ENCODE measurements around the gene STYXL1.

Gene STYXL1

DNA sequence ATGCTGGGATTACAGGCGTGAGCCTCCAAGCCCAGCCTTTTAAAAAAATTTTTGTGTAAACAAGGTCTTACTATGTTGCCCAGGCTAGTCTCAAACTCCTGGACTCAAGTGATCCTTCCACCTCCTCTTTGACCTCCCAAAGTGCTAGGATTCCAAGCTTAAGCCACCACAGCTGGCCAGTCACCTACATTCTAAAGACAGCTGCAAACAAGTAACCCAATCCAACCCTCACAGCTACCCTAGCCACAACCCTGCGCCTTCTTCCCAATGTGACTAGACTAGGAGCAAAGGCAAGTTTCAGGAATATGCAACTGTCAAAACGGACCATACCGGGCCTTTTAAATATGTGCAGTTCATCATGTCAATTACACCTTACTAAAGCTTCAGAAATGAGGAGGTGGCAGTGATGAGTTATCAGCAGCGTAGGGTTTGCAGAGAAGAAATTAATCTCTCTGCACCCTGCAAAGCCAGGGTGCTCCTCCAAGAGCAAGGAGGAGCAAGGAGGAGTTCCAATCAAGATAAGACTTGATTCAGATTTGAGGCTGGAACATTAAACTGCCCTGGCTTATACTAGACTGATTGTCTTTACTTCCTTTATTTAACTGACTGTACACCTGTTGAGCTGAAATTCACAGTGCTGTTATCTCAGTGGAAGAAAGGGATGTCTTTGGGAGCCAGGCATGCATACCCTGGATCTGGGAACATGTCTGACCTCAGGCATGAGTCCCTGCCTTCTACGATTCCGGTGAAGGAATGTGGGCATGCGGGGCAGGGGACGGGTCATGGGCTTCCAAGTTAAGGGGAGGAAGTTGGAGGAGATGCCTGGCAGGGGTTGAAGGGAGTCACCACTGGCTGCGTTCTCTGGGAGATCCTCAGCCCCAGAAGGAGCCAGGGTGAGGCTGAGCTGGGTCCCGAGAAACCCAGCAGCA is 37.9 kb downstream of the STYXL1 start:
- TF ChIP-seq CEBPB (IDR thresholded peaks at IDR 0.05) (no peak), EGR1 (IDR thresholded peaks at IDR 0.05) (no peak), EP300 (IDR thresholded peaks at IDR 0.05; ENCODE audit: borderline replicate concordance) (no peak), CREB1 (IDR thresholded peaks at IDR 0.05; ENCODE audit: low read depth) (no peak), FOXM1 (IDR thresholded peaks at IDR 0.05; ENCODE audit: borderline replicate concordance, low read depth) (no peak), RAD21 (IDR thresholded peaks at IDR 0.05; ENCODE audit: low read depth) (no peak), ZBTB7A (IDR thresholded peaks at IDR 0.05; ENCODE audit: low read depth) (no peak), NFIC (IDR thresholded peaks at IDR 0.05) (no peak), TEAD4 (IDR thresholded peaks at IDR 0.05) (no peak), YY1 (IDR thresholded peaks at IDR 0.05; ENCODE audit: low read depth) (no peak)
- TF ChIP-seq, protein P1, sequence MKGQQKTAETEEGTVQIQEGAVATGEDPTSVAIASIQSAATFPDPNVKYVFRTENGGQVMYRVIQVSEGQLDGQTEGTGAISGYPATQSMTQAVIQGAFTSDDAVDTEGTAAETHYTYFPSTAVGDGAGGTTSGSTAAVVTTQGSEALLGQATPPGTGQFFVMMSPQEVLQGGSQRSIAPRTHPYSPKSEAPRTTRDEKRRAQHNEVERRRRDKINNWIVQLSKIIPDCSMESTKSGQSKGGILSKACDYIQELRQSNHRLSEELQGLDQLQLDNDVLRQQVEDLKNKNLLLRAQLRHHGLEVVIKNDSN (IDR thresholded peaks at IDR 0.05), result no peak
- TF ChIP-seq, protein P2, sequence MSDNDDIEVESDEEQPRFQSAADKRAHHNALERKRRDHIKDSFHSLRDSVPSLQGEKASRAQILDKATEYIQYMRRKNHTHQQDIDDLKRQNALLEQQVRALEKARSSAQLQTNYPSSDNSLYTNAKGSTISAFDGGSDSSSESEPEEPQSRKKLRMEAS (IDR thresholded peaks at IDR 0.05), result no peak
- TF ChIP-seq, protein P3, sequence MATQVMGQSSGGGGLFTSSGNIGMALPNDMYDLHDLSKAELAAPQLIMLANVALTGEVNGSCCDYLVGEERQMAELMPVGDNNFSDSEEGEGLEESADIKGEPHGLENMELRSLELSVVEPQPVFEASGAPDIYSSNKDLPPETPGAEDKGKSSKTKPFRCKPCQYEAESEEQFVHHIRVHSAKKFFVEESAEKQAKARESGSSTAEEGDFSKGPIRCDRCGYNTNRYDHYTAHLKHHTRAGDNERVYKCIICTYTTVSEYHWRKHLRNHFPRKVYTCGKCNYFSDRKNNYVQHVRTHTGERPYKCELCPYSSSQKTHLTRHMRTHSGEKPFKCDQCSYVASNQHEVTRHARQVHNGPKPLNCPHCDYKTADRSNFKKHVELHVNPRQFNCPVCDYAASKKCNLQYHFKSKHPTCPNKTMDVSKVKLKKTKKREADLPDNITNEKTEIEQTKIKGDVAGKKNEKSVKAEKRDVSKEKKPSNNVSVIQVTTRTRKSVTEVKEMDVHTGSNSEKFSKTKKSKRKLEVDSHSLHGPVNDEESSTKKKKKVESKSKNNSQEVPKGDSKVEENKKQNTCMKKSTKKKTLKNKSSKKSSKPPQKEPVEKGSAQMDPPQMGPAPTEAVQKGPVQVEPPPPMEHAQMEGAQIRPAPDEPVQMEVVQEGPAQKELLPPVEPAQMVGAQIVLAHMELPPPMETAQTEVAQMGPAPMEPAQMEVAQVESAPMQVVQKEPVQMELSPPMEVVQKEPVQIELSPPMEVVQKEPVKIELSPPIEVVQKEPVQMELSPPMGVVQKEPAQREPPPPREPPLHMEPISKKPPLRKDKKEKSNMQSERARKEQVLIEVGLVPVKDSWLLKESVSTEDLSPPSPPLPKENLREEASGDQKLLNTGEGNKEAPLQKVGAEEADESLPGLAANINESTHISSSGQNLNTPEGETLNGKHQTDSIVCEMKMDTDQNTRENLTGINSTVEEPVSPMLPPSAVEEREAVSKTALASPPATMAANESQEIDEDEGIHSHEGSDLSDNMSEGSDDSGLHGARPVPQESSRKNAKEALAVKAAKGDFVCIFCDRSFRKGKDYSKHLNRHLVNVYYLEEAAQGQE (IDR thresholded peaks at IDR 0.05; ENCODE audit: low read depth), result no peak

DNA sequence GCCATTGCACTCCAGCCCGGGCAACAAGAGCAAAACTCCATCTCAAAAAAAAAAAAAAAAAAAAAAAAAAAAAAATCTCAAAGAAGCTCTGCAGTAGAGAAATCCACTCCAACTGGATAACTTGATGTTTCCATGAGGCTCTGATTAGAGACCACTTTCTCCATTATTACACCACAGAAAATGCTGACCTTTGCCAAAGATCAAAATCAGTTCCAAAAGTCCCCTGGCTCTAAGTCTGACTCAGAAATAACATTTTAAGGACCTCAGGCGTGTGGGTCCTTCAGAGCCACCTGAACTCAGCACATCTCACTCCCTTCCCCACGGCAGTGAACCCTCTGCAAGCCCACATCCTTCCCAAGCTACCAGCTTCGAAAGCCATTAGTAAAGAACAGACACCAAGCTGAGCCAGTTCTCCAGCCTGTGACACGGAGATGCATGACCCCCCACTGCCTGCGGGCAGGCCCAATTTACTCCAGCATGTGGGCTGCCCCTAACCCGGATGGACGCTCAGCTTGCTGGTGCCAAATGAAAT is 39.6 kb downstream of the STYXL1 start:
- TF ChIP-seq, protein P3 (IDR thresholded peaks at IDR 0.05; ENCODE audit: low read depth), result no peak
- TF ChIP-seq EP300 (IDR thresholded peaks at IDR 0.05; ENCODE audit: borderline replicate concordance) (no peak), TCF12 (IDR thresholded peaks at IDR 0.05; ENCODE audit: low read depth) (no peak), TEAD4 (IDR thresholded peaks at IDR 0.05) (no peak), YY1 (IDR thresholded peaks at IDR 0.05; ENCODE audit: low read depth) (no peak), ZBTB7A (IDR thresholded peaks at IDR 0.05; ENCODE audit: low read depth) (no peak), FOXM1 (IDR thresholded peaks at IDR 0.05; ENCODE audit: borderline replicate concordance, low read depth) (no peak), NFIC (IDR thresholded peaks at IDR 0.05) (no peak)

DNA sequence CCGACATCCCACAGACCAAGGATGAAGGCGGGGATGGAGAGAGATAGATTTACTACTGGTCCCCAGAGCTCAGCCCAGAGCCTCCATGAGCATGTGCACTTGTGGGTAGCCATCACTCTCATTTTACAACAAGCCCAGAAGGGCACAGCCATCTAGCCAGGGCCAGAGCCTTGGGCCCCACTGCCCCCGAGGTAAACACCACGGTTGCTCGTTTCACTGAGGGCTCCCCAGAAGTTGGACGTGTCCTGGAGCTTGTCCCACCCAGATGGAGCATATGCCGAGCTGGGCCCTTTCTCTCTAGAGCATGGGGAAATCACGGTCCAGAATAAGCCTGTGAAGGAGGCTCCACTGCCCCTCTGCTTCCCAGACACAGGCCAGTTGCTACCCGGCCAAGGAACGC is 44.4 kb downstream of the STYXL1 start:
- TF ChIP-seq TEAD4 (IDR thresholded peaks at IDR 0.05) (no peak), EP300 (IDR thresholded peaks at IDR 0.05; ENCODE audit: borderline replicate concordance) (no peak), EGR1 (IDR thresholded peaks at IDR 0.05) (no peak), TAF1 (IDR thresholded peaks at IDR 0.05; ENCODE audit: low read depth) (no peak), TCF12 (IDR thresholded peaks at IDR 0.05; ENCODE audit: low read depth) (no peak), ZBTB7A (IDR thresholded peaks at IDR 0.05; ENCODE audit: low read depth) (no peak), CREB1 (IDR thresholded peaks at IDR 0.05; ENCODE audit: low read depth) (no peak)
- TF ChIP-seq, protein P1 (IDR thresholded peaks at IDR 0.05), result no peak
- TF ChIP-seq, protein P2 (IDR thresholded peaks at IDR 0.05), result no peak
- TF ChIP-seq, protein P3 (IDR thresholded peaks at IDR 0.05; ENCODE audit: low read depth), result no peak

DNA sequence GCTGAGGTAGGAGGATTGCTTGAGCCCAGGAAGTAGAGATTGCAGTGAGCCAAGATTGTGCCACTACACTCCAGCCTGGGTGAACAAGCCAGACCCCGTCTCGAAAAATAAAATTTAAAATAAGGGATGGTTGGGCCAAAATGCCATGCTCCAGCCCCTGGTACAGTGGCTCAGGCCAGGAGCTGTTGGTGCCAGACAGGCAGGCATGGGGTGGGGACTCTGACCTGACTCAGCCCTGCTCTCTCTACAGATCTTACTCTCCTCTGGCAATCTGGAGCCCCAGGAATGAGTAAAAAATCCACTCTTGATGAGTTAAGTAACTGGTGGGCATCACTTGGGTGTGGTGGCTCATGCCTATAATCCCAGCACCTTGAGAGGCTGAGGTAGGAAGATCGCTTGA is 45.0 kb downstream of the STYXL1 start:
- TF ChIP-seq TCF12 (IDR thresholded peaks at IDR 0.05; ENCODE audit: low read depth), result no peak
- TF ChIP-seq TAF1 (IDR thresholded peaks at IDR 0.05; ENCODE audit: low read depth), result no peak
- no peak for TF ChIP-seq CREB1 (IDR thresholded peaks at IDR 0.05; ENCODE audit: low read depth)
- TF ChIP-seq YY1 (IDR thresholded peaks at IDR 0.05; ENCODE audit: low read depth), result no peak
- TF ChIP-seq, protein P3 (IDR thresholded peaks at IDR 0.05; ENCODE audit: low read depth), result no peak
- TF ChIP-seq, protein P2 (IDR thresholded peaks at IDR 0.05), result no peak
- TF ChIP-seq TEAD4 (IDR thresholded peaks at IDR 0.05), result no peak
- TF ChIP-seq EGR1 (IDR thresholded peaks at IDR 0.05), result no peak
- TF ChIP-seq EP300 (IDR thresholded peaks at IDR 0.05; ENCODE audit: borderline replicate concordance), result no peak
- no peak for TF ChIP-seq NFIC (IDR thresholded peaks at IDR 0.05)
- no peak for TF ChIP-seq FOXM1 (IDR thresholded peaks at IDR 0.05; ENCODE audit: borderline replicate concordance, low read depth)
- TF ChIP-seq CEBPB (IDR thresholded peaks at IDR 0.05), result no peak
- TF ChIP-seq RAD21 (IDR thresholded peaks at IDR 0.05; ENCODE audit: low read depth), result no peak
- TF ChIP-seq, protein P1 (IDR thresholded peaks at IDR 0.05), result no peak
- TF ChIP-seq ZBTB7A (IDR thresholded peaks at IDR 0.05; ENCODE audit: low read depth), result no peak
